Fibroblast of villous mesenchyme (primary cell): ENCODE measurements around the gene EYS. TPM values are rescaled to one million over a fixed set of nuclear protein-coding genes. Genes with fewer than 3 reads are reported as not detected.

Experiments used
- DNase-seq: peaks from one replicate; pipeline ENCODE4 v3.0.0-alpha.2; 2010; ENCODE audit warnings: low read depth
- H3K4me3 ChIP-seq: 2 replicates; pipeline ENCODE4 v1.5.1; 2011; ENCODE audit warnings: low read depth, mild to moderate bottlenecking, low read length
- total RNA-seq: library from RNA; depleted of rRNA; stranded (reverse); fragments of >200 nt; gene quantifications from 2 replicates; pipeline ENCODE4 v1.2.3, GENCODE V29; 2012
- TF ChIP-seq, protein P1 (sequence below): IDR thresholded peaks from 2 replicates; pipeline ENCODE4 v1.5.1; 2012; ENCODE audit warnings: low read depth, mild to moderate bottlenecking, low read length; ENCODE audit not compliant: insufficient read depth

EYS gene
- total RNA-seq, 1 donor = under 0.01 TPM

DNA sequence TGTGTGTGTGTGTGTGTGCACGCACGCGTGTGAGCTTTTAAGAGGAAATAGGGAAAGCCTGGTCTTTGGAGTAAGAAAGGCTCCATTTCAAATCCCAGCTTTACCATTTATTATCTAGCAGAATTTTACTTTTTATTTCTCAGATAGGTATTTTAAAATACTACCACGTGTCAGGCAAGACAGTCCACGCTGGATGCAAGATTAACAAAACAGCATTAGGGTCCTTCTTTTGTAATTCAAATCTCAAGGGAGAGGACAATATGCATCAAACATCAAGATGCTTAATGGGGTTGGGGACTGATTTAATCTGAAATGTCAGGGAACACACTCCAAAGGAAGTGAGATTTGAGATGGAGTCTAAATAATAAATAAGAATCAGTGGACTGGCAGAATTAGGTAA lies 1302.6 kb downstream of the EYS start:
- DNase-seq = no peak
- H3K4me3 ChIP-seq = no peak overlapping the region
- TF ChIP-seq, protein P1, sequence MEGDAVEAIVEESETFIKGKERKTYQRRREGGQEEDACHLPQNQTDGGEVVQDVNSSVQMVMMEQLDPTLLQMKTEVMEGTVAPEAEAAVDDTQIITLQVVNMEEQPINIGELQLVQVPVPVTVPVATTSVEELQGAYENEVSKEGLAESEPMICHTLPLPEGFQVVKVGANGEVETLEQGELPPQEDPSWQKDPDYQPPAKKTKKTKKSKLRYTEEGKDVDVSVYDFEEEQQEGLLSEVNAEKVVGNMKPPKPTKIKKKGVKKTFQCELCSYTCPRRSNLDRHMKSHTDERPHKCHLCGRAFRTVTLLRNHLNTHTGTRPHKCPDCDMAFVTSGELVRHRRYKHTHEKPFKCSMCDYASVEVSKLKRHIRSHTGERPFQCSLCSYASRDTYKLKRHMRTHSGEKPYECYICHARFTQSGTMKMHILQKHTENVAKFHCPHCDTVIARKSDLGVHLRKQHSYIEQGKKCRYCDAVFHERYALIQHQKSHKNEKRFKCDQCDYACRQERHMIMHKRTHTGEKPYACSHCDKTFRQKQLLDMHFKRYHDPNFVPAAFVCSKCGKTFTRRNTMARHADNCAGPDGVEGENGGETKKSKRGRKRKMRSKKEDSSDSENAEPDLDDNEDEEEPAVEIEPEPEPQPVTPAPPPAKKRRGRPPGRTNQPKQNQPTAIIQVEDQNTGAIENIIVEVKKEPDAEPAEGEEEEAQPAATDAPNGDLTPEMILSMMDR = no peak

DNA sequence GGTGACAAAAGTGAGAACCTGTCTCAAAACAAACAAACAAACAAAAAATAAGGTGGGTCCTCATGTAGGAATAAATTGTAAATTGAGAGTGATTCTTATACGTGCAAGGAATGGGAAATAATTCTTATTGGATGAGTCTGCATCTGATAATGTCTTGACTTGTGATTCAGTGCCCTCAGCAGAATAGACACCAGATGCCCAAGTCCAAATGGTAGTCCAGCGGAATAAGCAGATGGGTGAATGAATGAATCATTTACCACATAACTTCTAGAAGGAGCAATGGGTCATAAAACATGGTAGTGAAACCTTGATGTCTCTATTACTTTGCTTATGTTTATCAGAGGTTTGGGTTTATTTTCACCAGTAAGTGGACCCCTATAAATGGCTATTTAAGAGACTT lies 1323.7 kb downstream of the EYS start:
- TF ChIP-seq, protein P1 = no peak
- H3K4me3 ChIP-seq = no peak overlapping the region
- no peak for DNase-seq

DNA sequence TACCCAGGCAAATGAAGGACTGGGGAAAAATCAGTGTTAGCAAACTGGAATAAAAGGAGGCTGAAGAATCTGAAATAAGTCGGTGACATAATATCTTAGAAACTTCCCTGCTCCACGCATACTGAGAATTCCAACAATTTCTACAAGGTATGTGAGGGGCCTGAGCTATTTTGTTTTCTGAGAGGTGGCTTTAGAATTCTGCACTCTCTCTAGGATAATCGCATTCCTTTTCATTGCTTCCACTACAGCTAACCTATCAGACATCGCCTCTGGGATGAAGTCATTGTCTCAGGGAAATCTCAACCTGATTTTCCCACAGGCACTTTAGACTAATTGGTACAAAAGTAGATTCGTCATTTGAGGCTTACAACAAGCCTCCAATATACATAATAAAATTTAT lies 1330.6 kb downstream of the EYS start:
- TF ChIP-seq, protein P1 = no peak
- no peak overlapping the region for H3K4me3 ChIP-seq
- no peak for DNase-seq

DNA sequence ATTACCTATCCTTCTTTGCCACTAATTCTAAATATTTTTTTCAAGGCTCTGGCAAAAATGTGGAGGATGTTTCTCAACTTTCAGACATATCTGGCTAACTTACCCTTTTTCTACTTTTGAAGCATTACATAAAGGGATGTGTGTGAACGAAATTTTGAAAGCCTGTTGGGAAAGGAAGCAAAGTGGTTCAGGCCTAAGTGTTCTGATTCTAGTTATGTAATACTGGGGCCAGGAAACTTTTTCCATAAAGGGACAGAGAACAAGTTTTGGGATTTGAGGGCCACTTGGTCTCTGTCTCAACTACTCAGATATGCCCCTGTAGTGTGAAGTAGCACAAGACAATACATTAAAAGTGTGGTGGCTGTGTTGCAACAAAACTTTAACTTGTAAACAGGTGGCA lies 1349.6 kb downstream of the EYS start:
- H3K4me3 ChIP-seq = no peak overlapping the region
- DNase-seq = no peak
- TF ChIP-seq, protein P1 = no peak

DNA sequence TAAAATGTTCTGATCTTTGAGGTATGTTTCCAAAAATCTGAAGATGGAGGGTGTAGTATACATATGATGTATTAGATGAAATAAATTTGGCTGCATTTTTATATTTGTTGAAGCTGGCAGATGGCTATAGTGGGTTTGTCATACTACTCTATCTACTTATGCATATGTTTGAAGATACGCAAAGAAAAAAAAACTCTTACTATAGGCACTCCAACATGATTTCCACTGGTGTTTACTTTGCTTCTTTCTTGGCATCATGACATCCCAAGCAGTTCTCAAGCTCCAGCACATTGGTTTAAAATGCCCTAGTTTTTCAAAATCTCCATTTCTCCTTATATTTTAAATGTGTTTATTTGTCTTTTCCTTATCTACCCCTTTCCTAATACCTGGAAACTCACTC lies 1359.6 kb downstream of the EYS start:
- H3K4me3 ChIP-seq = no peak overlapping the region
- TF ChIP-seq, protein P1 = no peak
- no peak for DNase-seq

DNA sequence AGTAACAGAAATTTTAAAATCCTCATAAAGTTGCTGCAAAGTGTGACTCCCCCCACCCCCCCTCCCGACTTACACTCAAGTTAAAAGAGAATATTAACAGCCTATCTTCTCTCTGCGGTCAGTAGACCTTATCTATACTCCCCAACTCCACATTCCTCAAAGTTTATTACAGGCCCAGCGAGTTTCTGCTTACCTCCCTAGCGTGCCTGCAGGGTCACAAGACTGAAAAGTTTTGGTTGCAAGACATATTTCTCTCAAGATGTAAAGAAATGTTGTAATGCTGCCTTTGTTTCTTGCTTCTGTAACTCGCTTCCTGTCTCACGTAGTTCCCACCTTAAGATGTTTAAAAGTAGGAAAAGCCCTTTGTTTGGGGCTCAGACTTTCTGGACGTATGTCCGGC lies 1371.8 kb downstream of the EYS start:
- H3K4me3 ChIP-seq = no peak overlapping the region
- DNase-seq = peak; percentile 62
- TF ChIP-seq, protein P1 = no peak

DNA sequence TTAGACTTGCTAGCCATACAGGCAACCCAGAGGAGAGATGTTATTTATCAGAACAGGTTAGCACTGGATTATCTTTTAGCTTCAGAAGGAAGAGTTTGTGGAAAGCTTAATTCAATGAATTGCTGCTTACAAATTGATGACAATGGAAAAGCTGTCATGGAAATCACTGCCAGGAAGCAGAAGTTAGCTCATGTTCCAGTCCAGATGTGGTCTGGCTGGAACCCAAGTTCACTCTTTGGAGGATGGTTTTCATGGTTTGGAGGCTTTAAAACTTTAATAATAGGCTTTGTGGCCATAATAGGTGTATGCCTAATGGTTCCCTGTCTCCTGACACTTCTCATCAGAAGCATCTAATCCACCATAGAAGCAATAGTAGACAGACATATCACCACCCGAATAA lies 1372.4 kb downstream of the EYS start:
- TF ChIP-seq, protein P1 = no peak
- no peak overlapping the region for H3K4me3 ChIP-seq
- peak; percentile 16 for DNase-seq
